Measurements from ENCODE around the gene PDX1.

PDX1 gene

GRCh38 chr13:27919659-27919933, 204 bp upstream of the PDX1 start (continued):
- no peak for TF ChIP-seq PRDM2 (tag by site-specific recombination; IDR thresholded peaks at IDR 0.05; ENCODE audit: borderline replicate concordance)
- no peak for TF ChIP-seq ZNF404 (tag by site-specific recombination; IDR thresholded peaks at IDR 0.05)

GRCh38 chr13:27920677-27921420, 1.0 kb downstream of the PDX1 start:
- POLR2A ChIA-PET: interaction anchor here (1.3 kb wide), 1 partner anchor 90 kb away, joined by 3 read pairs; no protein-coding TSS in a partner anchor
- TF ChIP-seq PRDM10 (tag by site-specific recombination; IDR thresholded peaks at IDR 0.05) (0 out of 2 replicates have a peak, but pooled peaks have one; percentile 2), ZFP41 (tag by site-specific recombination; IDR thresholded peaks at IDR 0.05; ENCODE audit: borderline replicate concordance) (no peak)
- Histone ChIP-seq H3K9me3 (ENCODE audit: control insufficient read depth, insufficient read depth, low read depth, low read length) (no peaks in the 10 kb centered on the region), H3K27ac (ENCODE audit: extremely low read depth, low read depth, low read length) (no peak overlapping the region), H3K36me3 (ENCODE audit: control insufficient read depth in 2 of 2, insufficient read depth in 1 of 2, low read length in 2 of 2) (peaks cover 0 to 6% of the 10 kb centered on the region in 2 experiments; a peak in 1 of 3 replicates), H3K4me3 (ENCODE audit: low read depth, low read length) (peak overlapping the region; percentile 48), H3K4me1 (ENCODE audit: control insufficient read depth, insufficient read depth, low read length) (no peaks in the 10 kb centered on the region)
- CTCF ChIA-PET: interaction anchor here (0.6 kb wide), 1 partner anchor 94 kb away, joined by 3 read pairs; no protein-coding TSS in a partner anchor

GRCh38 chr13:27921421-27921960, 1.7 kb downstream of the PDX1 start:
- TF ChIP-seq ZNF560 (tag by site-specific recombination; IDR thresholded peaks at IDR 0.05; ENCODE audit: borderline replicate concordance) (no peak), ZNF747 (tag by site-specific recombination; IDR thresholded peaks at IDR 0.05) (no peak), PATZ1 (tag by site-specific recombination; IDR thresholded peaks at IDR 0.05) (no peak), ZBTB6 (tag by site-specific recombination; IDR thresholded peaks at IDR 0.05) (no peak), ZNF624 (tag by site-specific recombination; IDR thresholded peaks at IDR 0.05) (no peak), OSR2 (tag by site-specific recombination; IDR thresholded peaks at IDR 0.05) (no peak), ZNF677 (tag by site-specific recombination; IDR thresholded peaks at IDR 0.05) (no peak), KLF1 (tag by site-specific recombination; IDR thresholded peaks at IDR 0.05) (no peak), ZNF521 (tag by site-specific recombination; IDR thresholded peaks at IDR 0.05) (no peak), AEBP2 (tag by site-specific recombination; IDR thresholded peaks at IDR 0.05; ENCODE audit: borderline replicate concordance) (no peak), SALL2 (tag by site-specific recombination; IDR thresholded peaks at IDR 0.05; ENCODE audit: borderline replicate concordance) (no peak), ZNF561 (tag by site-specific recombination; IDR thresholded peaks at IDR 0.05; ENCODE audit: borderline replicate concordance) (no peak)
- H3K9me3 ChIP-seq (ENCODE audit: control insufficient read depth, insufficient read depth, low read depth, low read length): no peaks in the 10 kb centered on the region
- ChIA-PET POLR2A (interaction anchor here (1.3 kb wide), 1 partner anchor 91 kb away, joined by 3 read pairs; no protein-coding TSS in a partner anchor), CTCF (interaction anchor here (0.6 kb wide), 1 partner anchor 32 kb away, joined by 3 read pairs; no protein-coding TSS in a partner anchor)
- H3K27ac ChIP-seq (ENCODE audit: extremely low read depth, low read depth, low read length): no peak overlapping the region
- H3K36me3 ChIP-seq (ENCODE audit: control insufficient read depth in 2 of 2, insufficient read depth in 1 of 2, low read length in 2 of 2): peaks cover 0 to 7% of the 10 kb centered on the region in 2 experiments; a peak in 1 of 3 replicates
- no peak overlapping the region; the same call in 1 of the 2 replicates for H3K4me3 ChIP-seq (ENCODE audit: low read depth, low read length)
- H3K4me1 ChIP-seq (ENCODE audit: control insufficient read depth, insufficient read depth, low read length): no peaks in the 10 kb centered on the region

All from HEK293 (cell line).